Measurements from ENCODE around the gene AHNAK. TPM values are rescaled to one million over a fixed set of nuclear protein-coding genes. Genes with fewer than 3 reads are reported as not detected.

AHNAK gene
- total RNA-seq, 4 donors from 2014 or later = 1,278 to 2,374 (median 1,866) TPM

- Histone ChIP-seq H3K4me3 (no peak overlapping the region), H3K27me3 (no peaks in the 10 kb centered on the region), H3K4me1 (peaks cover 0 to 22% (median 18%) of the 10 kb centered on the region in 4 donors), H3K27ac (replicated peaks in 1 of 4) (no peak overlapping the region), H3K36me3 (no peaks in the 10 kb centered on the region), H3K9me3 (no peaks in the 10 kb centered on the region)
- DNase-seq (ENCODE audit: extremely low spot score) = no peak
- TF ChIP-seq CTCF (IDR thresholded peaks at IDR 0.05) = no peak
- no peak for TF ChIP-seq EP300 (IDR thresholded peaks at IDR 0.05)
- no peak for TF ChIP-seq POLR2AphosphoS5 (IDR thresholded peaks at IDR 0.05)
- no peak for TF ChIP-seq POLR2A (IDR thresholded peaks at IDR 0.05; ENCODE audit: low read depth)
- WGBS = 97% methylated on average over 4 of the region's 4 CpGs
- intact Hi-C loops (cut with DNase I) = no loop called here
These were observed 54.0 kb downstream of the AHNAK start for GRCh38 chr11:62492586-62492985.

GRCh38 chr11:62491571-62492329 lies 54.9 kb downstream of the AHNAK start:
- no peaks in the 10 kb centered on the region for H3K27me3 ChIP-seq
- 93% methylated on average over 9 of the region's 9 CpGs for WGBS
- TF ChIP-seq POLR2A (IDR thresholded peaks at IDR 0.05; ENCODE audit: low read depth) (no peak), POLR2AphosphoS5 (IDR thresholded peaks at IDR 0.05) (no peak), CTCF (IDR thresholded peaks at IDR 0.05) (no peak), EP300 (IDR thresholded peaks at IDR 0.05) (no peak)

GRCh38 chr11:62489204-62489603 lies 57.4 kb downstream of the AHNAK start:
- intact Hi-C loops (cut with DNase I) = no loop called here
- Histone ChIP-seq H3K4me1 (peaks cover 0 to 28% (median 23%) of the 10 kb centered on the region in 4 donors), H3K36me3 (no peaks in the 10 kb centered on the region), H3K4me3 (no peak overlapping the region), H3K27me3 (no peaks in the 10 kb centered on the region), H3K9me3 (no peaks in the 10 kb centered on the region), H3K27ac (replicated peaks in 1 of 4) (peak overlapping the region in 1 of 4 donors; percentile 21)
- DNase-seq (ENCODE audit: extremely low spot score) = no peak
- no peak for TF ChIP-seq POLR2AphosphoS5 (IDR thresholded peaks at IDR 0.05)
- TF ChIP-seq EP300 (IDR thresholded peaks at IDR 0.05) = no peak
- TF ChIP-seq CTCF (IDR thresholded peaks at IDR 0.05) = no peak
- TF ChIP-seq POLR2A (IDR thresholded peaks at IDR 0.05; ENCODE audit: low read depth) = no peak
- 88% methylated on average over 4 of the region's 4 CpGs for WGBS

More at GRCh38 chr11:62491571-62492329, 54.9 kb downstream of the AHNAK start:
- Histone ChIP-seq H3K4me3 (no peak overlapping the region), H3K27ac (replicated peaks in 1 of 4) (no peak overlapping the region), H3K9me3 (no peaks in the 10 kb centered on the region), H3K4me1 (peaks cover 0 to 26% (median 20%) of the 10 kb centered on the region in 4 donors), H3K36me3 (no peaks in the 10 kb centered on the region)
- no peak for DNase-seq (ENCODE audit: extremely low spot score)
- intact Hi-C loops (cut with DNase I) = no loop called here

- H3K4me3 ChIP-seq = no peak overlapping the region
- no peak for DNase-seq (ENCODE audit: extremely low spot score)
- WGBS = 44% methylated on average over 19 of the region's 19 CpGs
- H3K27ac ChIP-seq (replicated peaks in 1 of 4) = peak overlapping the region in 2 of 4 donors; percentile 3 to 36
- intact Hi-C loops (cut with DNase I) = no loop called here
- no peak for TF ChIP-seq EP300 (IDR thresholded peaks at IDR 0.05)
- H3K36me3 ChIP-seq = no peaks in the 10 kb centered on the region
- no peaks in the 10 kb centered on the region for H3K9me3 ChIP-seq
- H3K27me3 ChIP-seq = no peaks in the 10 kb centered on the region
- peaks cover 0 to 30% (median 23%) of the 10 kb centered on the region in 4 donors for H3K4me1 ChIP-seq
These were observed 58.7 kb downstream of the AHNAK start for GRCh38 chr11:62487738-62488551.

- Histone ChIP-seq H3K9me3 (no peaks in the 10 kb centered on the region), H3K4me1 (peaks cover 0 to 30% (median 23%) of the 10 kb centered on the region in 4 donors), H3K27me3 (no peaks in the 10 kb centered on the region), H3K4me3 (no peak overlapping the region), H3K27ac (replicated peaks in 1 of 4) (no peak overlapping the region), H3K36me3 (no peaks in the 10 kb centered on the region)
- DNase-seq (ENCODE audit: extremely low spot score) = no peak
- intact Hi-C loops (cut with DNase I) = no loop called here
- 89% methylated on average over 8 of the region's 8 CpGs for WGBS
- no peak for TF ChIP-seq POLR2A (IDR thresholded peaks at IDR 0.05; ENCODE audit: low read depth)
- TF ChIP-seq CTCF (IDR thresholded peaks at IDR 0.05) = no peak
- no peak for TF ChIP-seq POLR2AphosphoS5 (IDR thresholded peaks at IDR 0.05)
- no peak for TF ChIP-seq EP300 (IDR thresholded peaks at IDR 0.05)
These were observed 59.5 kb downstream of the AHNAK start for GRCh38 chr11:62487136-62487535.

Data from esophagus muscularis mucosa (tissue), 4 donors.